ENCODE measurements around the gene MTG2.

MTG2 gene

DNA sequence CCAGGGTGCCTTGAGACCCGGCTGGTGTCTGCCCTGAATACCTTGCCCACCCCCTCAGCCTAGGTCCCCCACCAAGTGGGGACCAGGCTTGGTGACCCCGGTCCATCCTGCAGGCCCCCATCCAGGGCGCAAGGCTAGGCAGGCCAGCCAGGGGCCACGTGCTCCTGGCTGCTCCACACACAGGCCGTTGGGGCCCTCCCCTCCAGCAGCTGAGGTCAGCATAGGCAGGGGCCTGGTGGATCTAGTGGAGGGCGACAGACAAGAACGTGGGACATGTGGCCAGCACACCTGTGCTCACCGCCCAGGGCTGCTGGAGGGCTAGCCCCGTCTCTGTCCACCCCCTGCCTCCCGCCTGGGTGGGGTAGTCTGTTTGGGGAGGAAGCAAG is 44.8 kb downstream of the MTG2 start:
- intact Hi-C loops (cut with DNase I): no loop called here
- DNase-seq: no peak

DNA sequence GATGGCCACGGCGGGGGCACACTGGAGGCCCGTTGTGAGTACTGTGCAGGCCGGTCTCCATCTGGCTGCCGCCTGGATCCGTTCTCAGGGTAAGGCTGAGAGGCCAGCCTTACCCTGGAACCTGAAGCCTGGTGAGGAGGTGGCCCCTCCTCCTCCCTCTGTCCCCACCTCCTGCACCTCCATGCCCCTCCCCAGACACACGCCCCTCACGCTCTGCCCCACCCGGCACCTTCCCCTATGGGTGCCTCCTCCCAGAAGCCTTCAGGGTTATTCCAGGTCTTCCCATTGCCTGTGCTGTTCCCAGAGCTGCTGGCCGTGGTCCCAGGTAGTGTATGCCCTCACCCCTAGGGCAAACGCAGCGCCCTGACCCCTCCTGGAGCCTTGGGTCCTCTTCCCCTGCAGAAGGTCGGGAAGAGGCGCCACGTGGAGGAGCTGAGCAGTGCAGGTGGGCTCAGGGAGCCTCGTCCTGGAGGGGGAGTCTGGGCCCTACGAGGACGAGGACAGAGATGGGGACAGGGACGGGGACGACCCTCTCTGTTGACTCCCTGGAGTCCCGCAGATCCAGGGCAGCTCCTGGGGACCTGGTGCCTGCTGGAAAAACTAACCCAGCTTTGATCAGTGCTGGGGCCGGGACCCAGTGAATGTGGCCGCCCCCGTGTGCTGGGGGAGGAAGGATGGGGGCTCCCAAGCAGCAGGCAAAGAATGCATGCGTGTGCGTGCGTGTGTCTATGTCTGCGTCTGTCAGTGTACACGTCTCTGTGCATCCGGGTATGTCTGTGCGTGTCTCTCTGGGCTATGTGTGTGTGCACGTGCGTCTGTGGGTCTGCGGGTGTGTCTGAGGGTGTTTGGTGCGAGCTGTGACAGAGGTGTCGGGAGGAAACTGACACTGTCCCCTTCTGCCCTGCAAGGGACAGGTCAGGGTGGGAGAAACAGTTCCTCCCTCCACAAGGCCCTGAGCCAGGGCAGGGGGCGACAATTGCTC is 45.4 kb downstream of the MTG2 start:
- intact Hi-C loops (cut with DNase I): no loop called here
- DNase-seq: no peak

- intact Hi-C loops (cut with DNase I): no loop called here
- no peak for DNase-seq
Observed at GRCh38 chr20:62228982-62229545, 46.2 kb downstream of the MTG2 start.

DNA sequence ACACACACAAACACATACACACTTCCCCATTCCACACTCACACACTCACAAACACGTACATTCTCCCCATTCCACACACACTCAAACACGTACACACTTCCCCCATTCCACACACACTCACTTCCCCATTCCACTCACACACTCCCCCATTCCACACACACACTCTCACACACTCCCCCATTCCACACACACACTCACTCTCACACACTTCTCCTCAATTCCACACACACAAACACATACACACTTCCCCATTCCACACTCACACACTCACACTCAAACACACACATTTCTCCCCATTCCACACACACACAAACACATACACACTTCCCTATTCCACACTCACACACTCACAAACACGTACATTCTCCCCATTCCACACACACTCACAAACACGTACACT is 46.8 kb downstream of the MTG2 start:
- intact Hi-C loops (cut with DNase I): loop anchor here (10.0 kb wide), 1 partner anchor 105 kb away; the partner anchor contains the start of gene LSM14B
- no peak for DNase-seq

GRCh38 chr20:62230276-62230675 is 47.4 kb downstream of the MTG2 start:
- intact Hi-C loops (cut with DNase I): loop anchor here (10.0 kb wide), 1 partner anchor 105 kb away; the partner anchor contains the start of gene LSM14B
- DNase-seq: no peak

DNA sequence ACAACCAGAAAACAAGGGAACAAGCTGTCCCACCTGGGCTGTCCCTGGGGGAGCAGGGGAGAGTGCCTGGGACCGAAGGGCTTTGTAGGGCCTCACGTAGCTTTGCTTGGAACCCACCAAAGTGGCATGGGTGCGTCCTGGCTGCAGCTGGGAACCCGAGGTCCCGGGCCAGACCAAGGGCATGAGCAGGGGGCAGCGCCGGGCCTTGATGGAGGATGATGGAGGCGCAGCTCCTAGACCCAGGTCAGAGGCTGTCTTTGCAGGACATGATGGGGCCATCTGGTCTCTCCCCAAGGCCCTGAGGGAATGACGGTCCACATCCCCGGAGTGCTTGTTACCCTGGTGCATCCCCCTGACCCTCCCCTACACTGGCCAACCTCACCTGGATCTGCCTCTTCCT is 47.9 kb downstream of the MTG2 start:
- intact Hi-C loops (cut with DNase I): loop anchor here (10.0 kb wide), 1 partner anchor 106 kb away; the partner anchor contains the start of gene LSM14B
- DNase-seq: no peak

DNA sequence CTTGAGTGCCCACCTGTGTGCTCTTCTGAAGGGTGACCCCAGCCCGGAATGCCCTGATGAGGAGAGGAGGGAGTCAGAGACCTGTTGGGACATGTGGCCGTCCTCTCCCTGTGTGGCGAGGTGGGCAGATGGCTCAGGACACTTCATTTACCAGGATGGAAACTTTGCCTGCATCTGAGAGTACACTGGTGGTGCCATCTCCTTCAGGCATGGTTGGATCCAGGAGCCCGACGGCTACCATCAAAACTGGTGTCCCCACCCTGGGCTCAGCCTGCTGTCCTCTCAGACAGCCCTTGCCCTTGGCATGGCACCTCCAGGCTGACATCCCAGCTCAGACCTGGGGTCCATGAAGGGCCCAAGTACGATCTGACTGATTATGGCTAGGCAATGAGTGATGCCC is 48.5 kb downstream of the MTG2 start:
- intact Hi-C loops (cut with DNase I): loop anchor here (10.0 kb wide), 1 partner anchor 106 kb away; the partner anchor contains the start of gene LSM14B
- no peak for DNase-seq

GRCh38 chr20:62232194-62232593 is 49.4 kb downstream of the MTG2 start:
- intact Hi-C loops (cut with DNase I): loop anchor here (10.0 kb wide), 1 partner anchor 107 kb away; the partner anchor contains the start of gene LSM14B
- DNase-seq: peak in 1 of 10 donors; percentile 77

GRCh38 chr20:62232770-62233645 is 50.2 kb downstream of the MTG2 start:
- intact Hi-C loops (cut with DNase I): loop anchor here (10.0 kb wide), 1 partner anchor 108 kb away; the partner anchor contains the start of gene LSM14B

GRCh38 chr20:62233684-62234083 is 50.9 kb downstream of the MTG2 start:
- intact Hi-C loops (cut with DNase I): loop anchor here (10.0 kb wide), 1 partner anchor 109 kb away; the partner anchor contains the start of gene LSM14B
- peak in 1 of 10 donors; percentile 45 for DNase-seq

More at GRCh38 chr20:62232770-62233645, 50.2 kb downstream of the MTG2 start:
- DNase-seq: peak in 3 of 10 donors; percentile 32 to 92 (median 86)

DNA sequence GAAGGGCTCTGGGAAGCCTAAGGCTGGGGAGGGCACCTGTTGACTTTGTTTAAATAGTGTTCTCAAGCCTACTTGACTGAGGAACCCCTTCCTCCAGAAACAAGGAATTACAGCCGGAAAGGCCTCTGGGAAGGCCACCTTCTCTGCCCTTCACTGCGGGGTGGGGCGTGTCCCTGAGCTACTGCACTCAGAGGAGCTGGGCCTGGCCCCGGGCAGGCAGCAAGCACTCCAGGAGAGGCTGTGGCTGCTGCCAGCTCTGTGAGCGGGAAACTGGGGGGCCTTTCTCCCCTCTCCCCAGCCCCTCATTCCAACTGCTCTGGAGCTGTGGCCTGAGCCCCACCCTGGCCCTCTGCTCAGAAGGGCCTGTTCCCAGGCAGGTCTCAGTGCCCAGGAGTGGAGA is 51.5 kb downstream of the MTG2 start:
- peak in 1 of 10 donors; percentile 42 for DNase-seq
- intact Hi-C loops (cut with DNase I): loop anchor here (10.0 kb wide), 1 partner anchor 110 kb away; the partner anchor contains the start of gene LSM14B

DNA sequence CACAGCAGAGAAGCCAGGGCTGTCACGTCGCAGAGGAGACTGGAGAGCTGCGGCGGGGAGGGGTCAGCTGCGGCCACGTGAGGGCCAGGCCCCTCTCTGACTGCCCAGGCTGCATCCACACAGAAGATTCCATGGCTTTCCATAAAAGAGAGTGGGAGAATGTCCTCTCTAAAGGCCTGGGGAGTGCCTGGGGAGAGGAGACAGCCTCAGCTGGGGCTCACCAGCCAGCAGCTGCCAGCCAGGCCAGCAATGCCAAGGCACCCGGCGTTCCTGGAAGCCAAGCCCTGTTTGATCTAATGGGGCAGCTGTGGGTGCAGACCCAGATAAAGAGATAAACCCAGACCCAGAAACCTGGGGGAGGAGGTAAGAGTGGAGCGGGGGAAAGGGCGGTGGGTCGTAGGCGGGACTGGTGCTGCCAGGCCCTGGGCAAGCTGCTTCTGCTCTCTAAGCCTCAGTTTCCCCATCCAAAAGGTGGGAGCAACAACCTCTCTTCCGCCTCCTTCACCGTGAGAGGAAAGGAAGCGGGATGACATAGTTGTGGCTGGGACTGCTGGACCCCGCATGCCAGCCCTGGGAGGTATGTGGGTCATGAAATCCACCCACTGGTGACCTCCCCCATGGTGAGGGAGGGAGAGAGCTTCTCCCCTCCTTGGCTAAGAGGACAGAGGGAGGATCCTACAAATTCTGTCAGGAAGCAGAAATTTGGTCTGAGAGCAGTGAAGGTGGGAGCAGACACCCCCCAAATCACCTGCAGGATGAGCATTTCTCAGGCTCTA is 52.4 kb downstream of the MTG2 start:
- intact Hi-C loops (cut with DNase I): loop anchor here (5.0 to 10.0 kb wide), 2 partner anchors 53 to 110 kb away; partner anchors contain the start of genes LSM14B and MTG2
- DNase-seq: no peak

DNA sequence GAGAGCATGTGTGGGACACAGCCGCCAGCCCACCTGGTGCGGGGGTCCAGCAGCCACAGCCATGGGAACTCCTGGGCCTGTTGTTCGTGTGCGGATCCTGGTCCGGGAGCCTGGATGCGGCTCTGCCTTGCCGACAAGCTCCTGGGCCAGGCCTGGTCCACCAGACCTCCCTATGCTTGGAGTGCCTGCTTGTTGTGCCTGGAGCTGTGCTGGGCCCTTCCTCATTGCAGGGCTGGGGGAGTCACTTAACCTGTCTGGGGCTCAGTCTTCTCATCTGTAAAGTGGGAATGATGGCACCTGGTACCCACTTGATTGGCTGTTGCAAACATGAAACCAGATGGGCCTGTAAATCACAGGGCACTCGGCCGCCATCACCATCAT is 52.9 kb downstream of the MTG2 start:
- intact Hi-C loops (cut with DNase I): loop anchor here (5.0 to 10.0 kb wide), 2 partner anchors 53 to 111 kb away; partner anchors contain the start of genes LSM14B and MTG2
- no peak for DNase-seq

GRCh38 chr20:62236200-62236599 is 53.4 kb downstream of the MTG2 start:
- intact Hi-C loops (cut with DNase I): loop anchor here (5.0 to 10.0 kb wide), 2 partner anchors 54 to 111 kb away; partner anchors contain the start of genes LSM14B and MTG2
- DNase-seq: no peak

- peak in 3 of 10 donors; percentile 40 to 82 (median 63) for DNase-seq
- intact Hi-C loops (cut with DNase I): loop anchor here (5.0 to 10.0 kb wide), 2 partner anchors 55 to 112 kb away; partner anchors contain the start of genes LSM14B and MTG2
Observed at GRCh38 chr20:62236766-62237513, 54.1 kb downstream of the MTG2 start.

DNA sequence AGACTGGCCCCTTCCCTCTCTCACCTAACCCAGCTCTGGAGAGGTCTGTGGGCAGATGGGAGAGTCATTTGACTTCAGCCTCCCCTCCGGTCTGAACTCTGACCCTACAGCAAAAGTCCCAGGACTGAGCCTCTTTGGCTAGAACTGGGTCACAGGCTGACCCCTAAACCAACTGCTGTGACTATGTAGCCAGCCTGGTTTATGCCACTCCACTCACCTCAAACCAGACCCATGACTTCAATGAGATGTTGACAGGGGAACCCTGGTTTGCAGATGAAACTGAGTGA is 54.6 kb downstream of the MTG2 start:
- intact Hi-C loops (cut with DNase I): loop anchor here (5.0 to 10.0 kb wide), 2 partner anchors 55 to 113 kb away; partner anchors contain the start of genes LSM14B and MTG2
- no peak for DNase-seq

DNA sequence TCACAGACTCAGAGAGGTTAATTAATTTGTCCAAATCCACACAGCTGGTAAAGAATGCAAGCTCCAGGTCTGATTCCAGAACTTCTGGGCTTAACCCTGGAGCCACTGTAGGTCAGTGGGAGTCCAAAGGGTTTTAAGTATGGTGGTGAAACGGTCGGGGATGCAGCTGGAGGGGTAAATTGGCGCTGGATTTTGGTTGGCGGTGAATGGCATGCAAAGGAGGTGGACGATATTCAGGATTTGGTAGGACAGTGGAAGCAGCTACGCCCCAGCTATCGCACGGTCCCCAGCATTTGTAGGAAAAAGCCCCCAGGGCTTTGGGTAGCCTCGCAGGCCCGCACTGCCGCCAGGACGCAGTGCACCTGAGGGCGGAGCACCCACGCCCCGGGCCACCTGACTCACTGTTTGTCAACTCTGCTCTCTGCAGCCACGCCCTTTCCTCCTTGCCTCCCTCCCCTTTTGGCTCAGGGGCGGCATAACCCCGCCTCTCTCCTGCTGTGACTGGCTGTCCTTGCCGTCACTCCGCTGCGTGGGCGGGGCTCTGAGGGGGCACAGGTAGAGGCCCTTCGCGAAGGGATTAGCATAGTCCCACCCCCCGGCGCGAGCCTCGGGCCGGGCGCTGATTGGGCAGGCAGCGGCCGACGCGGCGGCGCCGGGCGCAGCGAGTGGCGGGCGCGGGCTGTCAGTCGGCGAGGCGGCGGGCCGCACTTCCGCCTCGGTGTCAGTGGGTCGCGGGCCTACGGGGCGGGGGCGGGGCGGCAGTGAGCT is 55.2 kb downstream of the MTG2 start, which contains the start of gene OSBPL2:
Gene OSBPL2, plus strand, starts transcription at position 721 of the 768 bp plus-strand sequence. CDS start 17,664 bp downstream, outside the sequence.
- DNase-seq: peak; percentile 99 to 100 (median 100)
- intact Hi-C loops (cut with DNase I): loop anchor here (5.0 to 10.0 kb wide), 2 partner anchors 56 to 113 kb away; partner anchors contain the start of genes LSM14B and MTG2
